GM23338 (cell line): ENCODE results near the gene ZNF469. TPM values are rescaled to one million over a fixed set of nuclear protein-coding genes. Genes with fewer than 3 reads are reported as not detected.

Experiments
- ATAC-seq: fragments of 200-7000 bp; cut with Tn5 transposase; 3 replicates; pipeline ENCODE4 v1.9.1; 2020
- DNase-seq: peaks from one replicate; pipeline ENCODE4 v3.0.0-alpha.2; 2015; ENCODE audit warnings: low spot score
- H2AFZ ChIP-seq: fragments of 200-600 bp; sonication (generic); 2 replicates; pipeline ENCODE4 v1.8.0; 2016; ENCODE audit warnings: antibody characterized with exemption, mild to moderate bottlenecking, moderate library complexity
- H3F3A ChIP-seq: fragments of 200-600 bp; sonication (generic); replicated peaks from 2 replicates; pipeline ENCODE4 v1.8.0; 2017; ENCODE audit warnings: antibody characterized with exemption, mixed run types, low read depth
- H3K27ac ChIP-seq: fragments of 200-600 bp; sonication (generic); 2 replicates; pipeline ENCODE4 v1.6.1; 2016; ENCODE audit warnings: low read depth
- H3K27me3 ChIP-seq: fragments of 200-600 bp; sonication (generic); 2 replicates; pipeline ENCODE4 v1.8.0; 2016; ENCODE audit warnings: mild to moderate bottlenecking, mixed run types, moderate library complexity; ENCODE audit not compliant: insufficient read depth
- H3K36me3 ChIP-seq: fragments of 200-600 bp; sonication (generic); 2 replicates; pipeline ENCODE4 v1.8.0; 2016; ENCODE audit warnings: mild to moderate bottlenecking; ENCODE audit not compliant: insufficient read depth
- H3K4me1 ChIP-seq: fragments of 200-600 bp; sonication (generic); 2 replicates; pipeline ENCODE4 v1.8.0; 2016; ENCODE audit warnings: mild to moderate bottlenecking, moderate library complexity; ENCODE audit not compliant: insufficient read depth
- H3K4me2 ChIP-seq: fragments of 200-600 bp; sonication (generic); 2 replicates; pipeline ENCODE4 v1.7.1; 2017; ENCODE audit warnings: mixed run types
- H3K4me3 ChIP-seq: fragments of 200-600 bp; sonication (generic); 2 replicates; pipeline ENCODE4 v1.6.1; 2016; ENCODE audit warnings: mixed run types
- H3K79me2 ChIP-seq: fragments of 200-600 bp; sonication (generic); replicated peaks from 2 replicates; pipeline ENCODE4 v1.8.0; 2017; ENCODE audit warnings: mild to moderate bottlenecking; ENCODE audit not compliant: insufficient read depth
- H3K9me2 ChIP-seq: fragments of 200-600 bp; sonication (generic); 2 replicates; pipeline ENCODE4 v1.8.0; 2017; ENCODE audit not compliant: insufficient read depth
- H4K20me1 ChIP-seq: fragments of 200-600 bp; sonication (generic); replicated peaks from 2 replicates; pipeline ENCODE4 v1.8.0; 2017; ENCODE audit warnings: mild to moderate bottlenecking; ENCODE audit not compliant: insufficient read depth
- H3K27ac Mint-ChIP-seq: 2 replicates; pipeline ENCODE4 v1.8.0; 2020; ENCODE audit warnings: inconsistent platforms, mild to moderate bottlenecking, moderate library complexity, mixed read lengths
- H3K27me3 Mint-ChIP-seq: 3 replicates; pipeline ENCODE4 v1.8.0; 2022; ENCODE audit warnings: low read depth, mild to moderate bottlenecking, moderate library complexity, mixed read lengths, inconsistent platforms; ENCODE audit not compliant: insufficient read depth, poor library complexity
- H3K36me3 Mint-ChIP-seq: 3 replicates; pipeline ENCODE4 v1.8.0; 2021; ENCODE audit warnings: low read depth, mild to moderate bottlenecking, inconsistent platforms, moderate library complexity, mixed read lengths
- H3K4me1 Mint-ChIP-seq: 3 replicates; pipeline ENCODE4 v1.8.0; 2020; ENCODE audit warnings: mild to moderate bottlenecking, inconsistent platforms, mixed read lengths
- H3K4me3 Mint-ChIP-seq: 3 replicates; pipeline ENCODE4 v1.8.0; 2021; ENCODE audit warnings: moderate library complexity, mild to moderate bottlenecking, inconsistent platforms, mixed read lengths
- H3K9me3 Mint-ChIP-seq: 3 replicates; pipeline ENCODE4 v1.8.0; 2020; ENCODE audit warnings: moderate library complexity, mild to moderate bottlenecking, inconsistent platforms, mixed read lengths
- CREB1 ChIP-seq: fragments of 250-450 bp; sonication (Bioruptor Pico); IDR thresholded peaks from 2 replicates; pipeline ENCODE4 v1.5.0; 2020; ENCODE audit warnings: low read depth, mild to moderate bottlenecking, moderate library complexity
- JUNB ChIP-seq: IDR thresholded peaks from one replicate; pipeline ENCODE4 v1.6.1; 2016; ENCODE audit warnings: antibody characterized with exemption; ENCODE audit not compliant: unreplicated experiment
- NANOG ChIP-seq: IDR thresholded peaks from 2 replicates; pipeline ENCODE4 v1.6.1; 2016; ENCODE audit warnings: antibody characterized with exemption, borderline replicate concordance
- POLR2AphosphoS5 ChIP-seq: IDR thresholded peaks from 2 replicates; pipeline ENCODE4 v1.6.1; 2016; ENCODE audit warnings: antibody characterized with exemption, low read depth
- STAT1 ChIP-seq: IDR thresholded peaks from one replicate; pipeline ENCODE4 v1.6.1; 2016; ENCODE audit warnings: antibody characterized with exemption; ENCODE audit not compliant: unreplicated experiment
- ZNF114 ChIP-seq: fragments of 250-450 bp; sonication (Bioruptor Pico); IDR thresholded peaks from 2 replicates; pipeline ENCODE4 v1.5.0; 2020; ENCODE audit warnings: mild to moderate bottlenecking, moderate library complexity
- ZNF331 ChIP-seq: fragments of 250-450 bp; sonication (Bioruptor Pico); IDR thresholded peaks from 2 replicates; pipeline ENCODE4 v1.5.0; 2020; ENCODE audit warnings: low read depth, mild to moderate bottlenecking, moderate library complexity
- ZNF462 ChIP-seq: fragments of 250-450 bp; sonication (Bioruptor Pico); IDR thresholded peaks from 2 replicates; pipeline ENCODE4 v1.5.0; 2020; ENCODE audit warnings: mild to moderate bottlenecking, moderate library complexity
- polyA plus RNA-seq: library from polyadenylated mRNA; unstranded; fragments of >200 nt; fragmentation: Nextera tagmentation; extraction: Ambion mirVana; gene quantifications from 2 replicates; pipeline ENCODE4 v1.2.1, GENCODE V29; 2016
- total RNA-seq: library from RNA; depleted of rRNA; stranded (reverse); fragments of >200 nt; shearing (Covaris generic); gene quantifications from 2 replicates; pipeline ENCODE4 v1.2.3, GENCODE V29; 2014
- TF ChIP-seq, protein P1 (sequence below): IDR thresholded peaks from 2 replicates; pipeline ENCODE4 v1.6.1; 2016; ENCODE audit warnings: antibody characterized with exemption
- TF ChIP-seq, protein P2 (sequence below): IDR thresholded peaks from one replicate; pipeline ENCODE4 v1.6.1; 2018; ENCODE audit warnings: antibody characterized with exemption; ENCODE audit not compliant: unreplicated experiment

Gene ZNF469
- total and polyA plus RNA-seq, 2 experiments from 2014 or later = 0.23 to 1.9 TPM

- H3F3A ChIP-seq = no peaks in the 10 kb centered on the region
- no peaks in the 10 kb centered on the region for H3K36me3 ChIP-seq
- no peak for DNase-seq
- H3K79me2 ChIP-seq = no peaks in the 10 kb centered on the region
- no peak overlapping the region for H2AFZ ChIP-seq
- Mint-ChIP-seq H3K36me3 (no peaks in the 10 kb centered on the region), H3K27ac (no peak overlapping the region), H3K9me3 (peaks cover 2% of the 10 kb centered on the region; the same call in 2 of the 3 replicates), H3K4me3 (no peak overlapping the region), H3K27me3 (no peaks in the 10 kb centered on the region), H3K4me1 (no peaks in the 10 kb centered on the region; the same call in 2 of the 3 replicates)
- no peak overlapping the region for H3K4me3 ChIP-seq
- peaks cover 8% of the 10 kb centered on the region; the same call in 1 of the 2 replicates for H3K9me2 ChIP-seq
- no peaks in the 10 kb centered on the region for H3K4me1 ChIP-seq
- no peak overlapping the region for H3K4me2 ChIP-seq
- TF ChIP-seq, protein P1, sequence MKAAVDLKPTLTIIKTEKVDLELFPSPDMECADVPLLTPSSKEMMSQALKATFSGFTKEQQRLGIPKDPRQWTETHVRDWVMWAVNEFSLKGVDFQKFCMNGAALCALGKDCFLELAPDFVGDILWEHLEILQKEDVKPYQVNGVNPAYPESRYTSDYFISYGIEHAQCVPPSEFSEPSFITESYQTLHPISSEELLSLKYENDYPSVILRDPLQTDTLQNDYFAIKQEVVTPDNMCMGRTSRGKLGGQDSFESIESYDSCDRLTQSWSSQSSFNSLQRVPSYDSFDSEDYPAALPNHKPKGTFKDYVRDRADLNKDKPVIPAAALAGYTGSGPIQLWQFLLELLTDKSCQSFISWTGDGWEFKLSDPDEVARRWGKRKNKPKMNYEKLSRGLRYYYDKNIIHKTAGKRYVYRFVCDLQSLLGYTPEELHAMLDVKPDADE = no peak
- H3K27me3 ChIP-seq = no peaks in the 10 kb centered on the region
- no peak for ATAC-seq
- no peak overlapping the region for H3K27ac ChIP-seq
- H4K20me1 ChIP-seq = no peaks in the 10 kb centered on the region
Measured at GRCh38 chr16:88373211-88373610, 9.5 kb upstream of the ZNF469 start.

DNA sequence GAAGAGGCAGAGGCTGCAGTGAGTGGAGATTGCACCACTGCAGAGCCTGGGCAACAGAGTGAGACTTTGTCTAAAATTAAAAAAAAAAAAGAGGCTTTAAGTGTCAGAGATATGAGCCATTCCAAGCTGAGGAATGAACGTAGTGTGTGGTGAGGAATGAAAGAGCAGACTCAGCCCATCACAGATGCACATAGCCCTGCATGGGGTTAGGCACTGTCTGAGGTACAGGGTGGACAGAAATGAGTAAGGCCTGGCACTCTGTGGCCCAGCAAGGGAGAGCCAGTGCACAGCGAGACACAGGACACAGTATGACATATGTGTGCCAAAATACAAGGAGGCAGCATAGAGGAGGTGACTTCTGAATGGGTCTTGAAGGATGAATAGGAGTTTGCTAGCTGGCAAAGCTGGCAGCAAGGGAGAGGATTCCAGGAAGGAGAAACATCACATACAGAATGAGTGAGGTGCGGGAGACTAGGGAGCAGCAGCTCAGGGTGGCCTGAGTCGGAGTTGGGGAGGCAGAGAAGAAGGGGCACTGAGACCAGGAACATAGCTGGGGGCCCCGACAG, 8.7 kb upstream of the ZNF469 start:
- Mint-ChIP-seq H3K27ac (no peak overlapping the region), H3K4me1 (no peaks in the 10 kb centered on the region; the same call in 2 of the 3 replicates), H3K9me3 (no peaks in the 10 kb centered on the region; the same call in 2 of the 3 replicates), H3K4me3 (no peak overlapping the region), H3K27me3 (no peaks in the 10 kb centered on the region), H3K36me3 (no peaks in the 10 kb centered on the region)
- Histone ChIP-seq H3K79me2 (no peaks in the 10 kb centered on the region), H3K4me1 (no peaks in the 10 kb centered on the region), H3K4me2 (no peak overlapping the region), H3K4me3 (no peak overlapping the region), H4K20me1 (no peaks in the 10 kb centered on the region), H3F3A (no peaks in the 10 kb centered on the region), H3K9me2 (peaks cover 8% of the 10 kb centered on the region; the same call in 1 of the 2 replicates), H3K27ac (no peak overlapping the region), H3K27me3 (no peaks in the 10 kb centered on the region), H2AFZ (no peak overlapping the region), H3K36me3 (no peaks in the 10 kb centered on the region)
- no peak for DNase-seq
- ATAC-seq = no peak
- TF ChIP-seq, protein P2, sequence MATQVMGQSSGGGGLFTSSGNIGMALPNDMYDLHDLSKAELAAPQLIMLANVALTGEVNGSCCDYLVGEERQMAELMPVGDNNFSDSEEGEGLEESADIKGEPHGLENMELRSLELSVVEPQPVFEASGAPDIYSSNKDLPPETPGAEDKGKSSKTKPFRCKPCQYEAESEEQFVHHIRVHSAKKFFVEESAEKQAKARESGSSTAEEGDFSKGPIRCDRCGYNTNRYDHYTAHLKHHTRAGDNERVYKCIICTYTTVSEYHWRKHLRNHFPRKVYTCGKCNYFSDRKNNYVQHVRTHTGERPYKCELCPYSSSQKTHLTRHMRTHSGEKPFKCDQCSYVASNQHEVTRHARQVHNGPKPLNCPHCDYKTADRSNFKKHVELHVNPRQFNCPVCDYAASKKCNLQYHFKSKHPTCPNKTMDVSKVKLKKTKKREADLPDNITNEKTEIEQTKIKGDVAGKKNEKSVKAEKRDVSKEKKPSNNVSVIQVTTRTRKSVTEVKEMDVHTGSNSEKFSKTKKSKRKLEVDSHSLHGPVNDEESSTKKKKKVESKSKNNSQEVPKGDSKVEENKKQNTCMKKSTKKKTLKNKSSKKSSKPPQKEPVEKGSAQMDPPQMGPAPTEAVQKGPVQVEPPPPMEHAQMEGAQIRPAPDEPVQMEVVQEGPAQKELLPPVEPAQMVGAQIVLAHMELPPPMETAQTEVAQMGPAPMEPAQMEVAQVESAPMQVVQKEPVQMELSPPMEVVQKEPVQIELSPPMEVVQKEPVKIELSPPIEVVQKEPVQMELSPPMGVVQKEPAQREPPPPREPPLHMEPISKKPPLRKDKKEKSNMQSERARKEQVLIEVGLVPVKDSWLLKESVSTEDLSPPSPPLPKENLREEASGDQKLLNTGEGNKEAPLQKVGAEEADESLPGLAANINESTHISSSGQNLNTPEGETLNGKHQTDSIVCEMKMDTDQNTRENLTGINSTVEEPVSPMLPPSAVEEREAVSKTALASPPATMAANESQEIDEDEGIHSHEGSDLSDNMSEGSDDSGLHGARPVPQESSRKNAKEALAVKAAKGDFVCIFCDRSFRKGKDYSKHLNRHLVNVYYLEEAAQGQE = no peak
- TF ChIP-seq ZNF331 (CRISPR knock-in tag) (no peak), POLR2AphosphoS5 (no peak), STAT1 (no peak), CREB1 (no peak), ZNF462 (CRISPR knock-in tag) (no peak), ZNF114 (CRISPR knock-in tag) (no peak), NANOG (no peak), JUNB (no peak)
- TF ChIP-seq, protein P1 = no peak
